HG03066 (cell line): ENCODE data around the gene APP.
"Not testable (repeated sequence)": the region's sequence is repeated elsewhere in the genome, so short reads cannot be mapped to it uniquely, and the experiment has no call there.

ENCODE experiments used
- ATAC-seq: cut with Tn5 transposase; IDR thresholded peaks from one replicate; pipeline ENCODE4 v1.9.1; 2021; ENCODE audit warnings: low read depth; ENCODE audit not compliant: unreplicated experiment

Gene APP

DNA sequence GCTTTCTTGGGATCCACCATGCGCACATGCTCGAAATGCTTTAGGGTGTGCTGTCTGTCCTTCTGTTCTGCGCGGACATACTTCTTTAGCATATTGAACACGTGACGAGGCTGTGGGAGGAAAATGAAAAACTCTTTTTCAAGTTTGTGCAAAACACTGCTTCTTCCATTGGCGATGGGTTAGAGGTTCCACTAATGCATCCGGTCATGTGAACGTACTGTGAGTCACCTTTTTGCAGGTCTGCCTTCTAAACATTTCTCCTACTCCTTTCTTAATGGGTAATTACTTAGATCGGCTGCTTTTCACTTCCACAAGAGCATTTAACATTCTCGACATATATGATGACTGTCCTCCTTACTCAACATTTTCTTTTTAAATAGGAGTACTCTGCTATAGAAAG is 214.9 kb downstream of the APP start:
- ATAC-seq, result no peak

DNA sequence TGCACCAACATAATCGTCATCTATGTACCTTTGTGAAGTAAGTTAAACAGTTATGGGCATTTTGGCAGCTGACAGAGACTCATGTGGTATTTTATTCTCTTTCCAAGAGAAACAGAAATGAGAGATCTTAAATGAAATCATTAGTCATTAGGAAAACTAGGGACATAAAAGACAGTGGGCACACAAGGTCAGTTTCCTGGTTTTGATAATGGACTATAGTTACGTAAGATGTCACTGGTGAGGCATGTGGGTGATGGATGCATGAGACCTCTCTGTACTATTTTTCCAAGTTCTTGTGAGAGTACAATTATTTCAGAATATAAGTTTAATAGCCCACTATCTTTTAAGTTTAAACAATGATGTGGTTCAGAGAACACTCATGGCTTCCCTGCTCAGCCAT is 216.9 kb downstream of the APP start:
- ATAC-seq, result no peak

DNA sequence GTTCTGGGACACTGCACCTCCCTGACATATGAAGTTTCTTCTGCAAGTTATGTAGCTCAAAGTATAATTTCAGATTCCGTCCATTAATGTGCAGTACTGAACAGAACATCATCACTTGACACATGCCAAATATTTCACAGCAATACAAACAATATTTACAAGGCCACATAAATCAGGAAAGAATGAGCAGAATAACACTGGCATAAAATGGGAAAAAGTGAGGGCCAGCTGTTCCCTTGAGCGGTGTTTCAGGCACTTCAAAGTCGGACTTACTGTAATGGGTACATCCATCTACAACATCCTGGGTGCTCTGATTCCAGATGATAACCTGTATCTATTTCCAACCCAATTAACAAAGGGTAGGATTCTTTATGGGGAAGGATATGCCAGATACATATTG is 217.4 kb downstream of the APP start:
- ATAC-seq, result no peak

DNA sequence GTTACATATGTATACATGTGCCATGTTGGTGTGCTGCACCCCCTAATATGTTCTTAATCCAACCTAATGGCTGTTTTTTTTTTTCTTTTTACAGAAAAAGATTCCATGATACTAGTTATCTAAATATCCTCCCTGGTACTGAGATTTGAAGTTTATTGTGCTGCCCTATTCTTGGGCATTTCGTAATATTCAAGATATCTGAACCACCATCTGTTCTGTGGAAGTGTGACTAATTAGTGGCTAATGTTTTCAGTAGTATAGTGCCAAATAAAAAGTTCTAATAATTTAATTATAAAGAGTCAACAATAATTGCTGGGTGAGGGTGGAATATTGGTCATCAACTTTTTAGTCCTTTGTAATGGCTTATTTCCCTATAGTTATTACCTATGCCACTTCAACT is 218.3 kb downstream of the APP start:
- ATAC-seq, result no peak

DNA sequence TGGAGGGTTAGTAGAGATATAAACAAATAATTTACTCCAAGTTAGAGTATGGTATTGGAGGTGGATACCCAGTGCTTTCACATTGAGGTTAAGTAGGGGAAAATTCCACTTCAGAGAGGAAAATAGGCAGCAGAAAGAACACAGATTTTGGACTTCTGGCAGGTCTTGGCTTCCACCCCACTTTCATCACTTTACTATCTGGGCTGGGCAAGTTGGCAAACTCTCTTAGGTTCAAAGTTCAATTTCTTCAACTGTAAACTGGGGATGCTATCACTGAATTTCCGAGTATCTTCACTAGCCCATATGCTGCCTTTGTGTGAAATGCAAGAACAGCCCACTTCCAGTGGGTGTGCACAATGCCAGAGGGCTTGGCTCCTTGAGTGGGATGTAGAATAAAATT is 220.9 kb downstream of the APP start:
- no peak for ATAC-seq

DNA sequence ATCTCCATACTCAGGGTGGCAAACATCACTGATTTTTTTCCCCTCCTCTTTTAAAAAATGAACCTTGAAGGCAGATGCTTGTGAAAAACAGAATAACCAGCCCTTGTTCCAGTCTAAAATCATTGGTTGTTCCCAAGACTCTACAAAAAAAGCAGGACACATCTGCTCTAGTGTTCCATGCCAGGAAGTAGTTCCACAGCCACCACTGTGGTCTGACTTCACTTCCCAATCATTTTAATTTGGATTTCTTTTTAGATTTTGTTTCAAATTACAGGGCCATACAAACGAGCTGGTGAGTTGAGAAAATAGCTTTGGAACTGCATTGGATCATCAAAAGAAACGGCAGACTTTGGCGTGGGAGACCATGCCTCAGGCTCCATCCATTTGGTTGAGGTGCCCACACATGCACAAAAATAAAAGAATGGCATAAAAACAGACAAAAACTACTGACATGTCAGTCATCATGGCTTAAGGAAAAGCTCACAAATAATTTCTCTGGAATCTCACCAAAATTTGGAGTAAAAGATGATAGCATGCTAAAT is 225.8 kb downstream of the APP start:
- no peak for ATAC-seq

DNA sequence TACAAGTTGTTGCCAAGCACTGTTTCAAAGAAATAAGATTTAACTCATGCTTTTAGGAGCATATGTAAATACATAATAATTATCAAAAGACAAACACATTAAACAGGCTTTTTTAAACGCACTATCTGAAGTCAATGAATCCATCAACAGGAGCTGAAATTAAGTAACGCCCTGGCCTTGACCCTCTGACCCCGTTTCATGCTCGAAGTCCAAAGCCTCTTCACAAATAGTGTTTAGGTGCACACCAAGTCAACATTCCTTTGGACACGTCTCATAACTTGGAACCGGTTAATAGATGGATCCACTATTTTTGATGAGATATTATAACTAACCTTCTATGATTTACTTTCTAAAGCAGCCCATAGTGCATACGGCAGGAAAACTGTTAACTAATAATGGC is 226.5 kb downstream of the APP start:
- no peak for ATAC-seq

DNA sequence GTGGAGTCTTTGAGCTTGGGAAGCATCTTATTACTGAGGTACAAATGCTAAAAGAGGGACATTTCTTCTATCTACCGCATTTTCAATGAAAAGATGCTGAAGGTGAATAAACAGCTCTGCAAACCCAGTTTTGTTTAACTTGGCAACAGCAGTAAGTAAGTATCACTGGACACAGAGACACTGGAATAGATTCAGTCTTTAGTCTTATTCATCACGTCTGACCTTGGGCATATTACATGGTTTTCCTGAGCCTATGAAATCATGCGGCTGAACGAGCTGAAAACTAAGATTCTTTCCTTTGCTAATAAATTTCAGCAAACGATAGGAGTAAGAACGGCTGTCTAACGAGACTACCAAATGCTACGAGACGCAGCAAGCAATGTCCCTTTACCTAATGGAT is 228.4 kb downstream of the APP start:
- ATAC-seq, result no peak

DNA sequence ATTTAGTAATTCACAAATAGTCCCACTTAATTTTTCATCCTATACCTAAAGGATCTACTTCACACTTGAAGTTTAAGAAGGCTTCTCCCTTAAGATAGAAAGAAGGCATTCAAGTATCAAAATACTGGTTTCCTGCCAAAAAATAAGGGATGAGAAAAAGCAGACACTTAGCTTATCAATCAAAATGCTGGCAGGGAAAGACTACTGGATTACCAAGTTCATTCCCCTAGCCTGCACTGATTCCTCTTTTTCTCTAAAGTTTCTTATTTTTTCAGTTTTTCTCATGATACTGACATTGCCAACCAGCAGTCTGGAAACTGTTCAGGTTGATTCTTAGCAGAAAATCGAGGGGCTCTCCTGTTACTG is 231.2 kb downstream of the APP start:
- ATAC-seq, result no peak

DNA sequence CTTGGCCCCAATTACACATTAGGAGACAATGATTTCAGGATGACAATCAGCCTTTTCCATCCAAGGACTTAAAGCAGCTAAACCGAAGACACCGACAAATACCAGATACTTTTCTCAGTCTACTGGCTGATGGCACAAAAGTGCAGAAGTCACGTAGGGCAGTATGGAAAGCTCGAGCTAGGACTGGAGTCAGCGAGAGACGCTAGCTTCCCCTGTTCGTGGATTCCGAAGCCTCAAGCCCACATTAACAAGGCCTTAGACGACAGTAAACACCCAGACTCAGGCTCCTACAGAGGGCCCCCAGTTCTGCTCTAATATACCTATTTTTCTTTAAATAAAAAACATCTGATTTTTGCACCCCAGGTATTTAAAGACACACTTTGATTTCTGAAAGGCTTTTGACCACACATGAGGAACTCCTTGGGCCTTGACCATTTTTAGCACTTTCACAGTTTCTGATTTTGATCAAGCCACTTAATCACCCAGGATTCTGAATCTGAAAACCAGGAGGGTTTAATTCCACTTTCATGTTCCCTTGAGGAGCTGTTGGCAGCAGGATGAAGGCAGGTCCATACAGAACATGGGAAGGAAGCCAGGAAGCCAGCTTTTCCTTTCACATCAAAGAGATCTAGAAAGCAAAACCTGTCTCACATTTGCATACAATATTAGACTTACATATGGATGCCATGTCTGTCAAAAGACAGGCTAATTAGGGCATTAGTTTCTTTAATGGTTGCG is 231.7 kb downstream of the APP start:
- ATAC-seq, result no peak

DNA sequence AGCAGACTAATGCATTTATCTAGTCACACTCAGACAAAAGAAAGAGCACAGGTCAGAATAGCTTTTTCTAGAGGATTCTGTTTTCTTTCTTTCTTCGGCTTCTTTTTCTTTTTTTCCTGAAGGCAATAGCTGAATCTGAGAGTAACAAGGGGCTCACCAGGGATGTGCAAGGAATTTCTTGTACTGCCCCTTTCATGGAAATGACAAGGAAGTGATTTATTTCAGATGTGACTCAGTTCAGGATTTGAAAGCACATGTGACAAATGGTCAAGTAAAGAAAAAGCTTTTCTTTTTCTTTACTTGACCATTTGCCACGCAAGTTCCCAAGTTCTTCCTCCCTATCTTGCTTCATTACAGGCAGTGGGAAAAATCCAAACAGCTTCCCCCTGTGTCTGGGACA is 233.8 kb downstream of the APP start:
- ATAC-seq, result no peak

DNA sequence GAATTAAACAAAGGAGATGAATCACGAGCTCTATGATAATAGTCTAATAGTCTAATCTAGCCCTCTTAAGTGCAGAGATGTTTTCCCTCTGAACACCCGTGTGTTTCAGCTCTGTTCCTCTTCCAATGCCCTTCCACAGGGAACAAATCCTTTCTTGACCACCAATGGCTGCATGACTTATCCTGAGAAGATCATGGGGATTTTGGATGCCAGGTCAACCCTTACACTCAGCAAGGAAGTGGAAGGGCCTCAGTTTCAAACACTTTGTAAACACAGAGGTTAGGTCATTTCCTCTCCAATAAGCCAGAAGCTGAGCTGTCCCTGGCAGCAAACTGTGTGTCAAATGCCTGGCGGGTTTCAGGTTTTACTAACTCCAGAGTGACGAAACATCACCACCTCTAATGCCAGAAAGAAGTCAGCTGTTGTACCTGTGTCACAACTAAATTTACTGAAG is 235.8 kb downstream of the APP start:
- no peak for ATAC-seq

DNA sequence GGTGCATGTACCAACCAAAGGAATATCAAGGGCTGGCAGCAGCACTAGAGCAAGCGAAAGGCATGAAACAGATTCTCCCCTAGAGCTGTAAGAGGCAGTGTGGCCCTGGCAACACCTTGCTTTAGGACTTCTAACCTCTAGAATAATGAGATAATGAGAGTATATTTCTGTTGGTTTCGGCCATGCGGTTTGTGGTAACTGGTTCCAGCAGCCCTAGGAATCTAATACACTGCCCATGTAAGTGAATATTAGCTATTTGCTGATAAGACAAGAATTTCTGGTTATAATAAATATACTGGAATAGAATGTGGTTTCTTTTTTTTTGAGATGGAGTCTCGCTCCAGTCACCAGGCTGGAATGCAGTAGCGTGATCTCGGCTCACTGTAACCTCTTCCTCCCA is 236.4 kb downstream of the APP start:
- no peak for ATAC-seq

DNA sequence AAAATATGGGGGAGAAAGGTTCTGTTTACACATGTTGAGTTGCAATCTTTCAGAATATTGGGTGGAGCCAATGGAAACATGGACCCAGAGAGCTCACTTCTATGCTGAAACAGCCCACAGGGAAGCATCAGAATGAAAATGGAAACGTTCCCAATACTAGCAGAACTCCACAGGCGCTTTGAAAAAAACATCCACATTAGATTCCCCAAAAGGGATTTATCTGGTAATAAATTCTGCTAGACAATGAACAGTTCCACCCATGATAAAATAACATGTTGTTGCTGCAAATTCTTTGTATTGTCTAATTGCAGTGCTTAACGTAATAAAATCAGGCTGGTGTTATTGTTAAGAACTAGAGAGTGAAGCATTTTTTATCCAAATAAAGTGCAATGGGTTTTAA is 238.8 kb downstream of the APP start:
- no peak for ATAC-seq

DNA sequence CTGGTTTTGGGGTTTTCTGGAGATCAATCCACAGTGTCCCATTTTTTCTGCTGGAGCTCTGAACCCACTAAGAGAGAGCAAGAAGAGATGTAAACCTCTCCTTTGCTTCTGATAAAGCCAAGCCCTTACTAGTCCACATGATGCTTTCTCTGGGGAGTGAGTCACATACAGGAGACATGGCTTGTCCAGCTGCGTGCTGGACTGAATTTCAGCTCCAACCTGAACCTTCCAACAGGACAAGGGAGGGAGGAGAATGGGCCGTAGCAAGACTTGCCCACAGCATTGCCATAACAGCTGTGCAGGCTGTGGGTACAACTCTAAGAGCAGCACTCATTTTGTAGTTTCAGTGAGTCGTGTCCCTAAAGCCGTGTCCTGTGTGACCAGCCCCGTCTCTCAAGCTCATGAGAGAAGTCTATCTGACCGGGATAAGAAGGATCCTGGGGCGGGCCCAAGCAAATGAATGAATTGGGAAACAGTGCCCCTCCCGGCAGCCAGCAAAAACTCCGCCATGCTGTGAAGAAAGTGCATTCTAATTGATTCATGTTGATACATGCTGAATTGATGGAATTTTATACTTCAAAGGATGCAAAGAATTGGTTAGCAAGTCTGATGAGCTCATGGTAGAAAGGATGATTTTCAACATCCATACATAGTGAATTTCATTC is 240.6 kb downstream of the APP start:
- no peak for ATAC-seq

DNA sequence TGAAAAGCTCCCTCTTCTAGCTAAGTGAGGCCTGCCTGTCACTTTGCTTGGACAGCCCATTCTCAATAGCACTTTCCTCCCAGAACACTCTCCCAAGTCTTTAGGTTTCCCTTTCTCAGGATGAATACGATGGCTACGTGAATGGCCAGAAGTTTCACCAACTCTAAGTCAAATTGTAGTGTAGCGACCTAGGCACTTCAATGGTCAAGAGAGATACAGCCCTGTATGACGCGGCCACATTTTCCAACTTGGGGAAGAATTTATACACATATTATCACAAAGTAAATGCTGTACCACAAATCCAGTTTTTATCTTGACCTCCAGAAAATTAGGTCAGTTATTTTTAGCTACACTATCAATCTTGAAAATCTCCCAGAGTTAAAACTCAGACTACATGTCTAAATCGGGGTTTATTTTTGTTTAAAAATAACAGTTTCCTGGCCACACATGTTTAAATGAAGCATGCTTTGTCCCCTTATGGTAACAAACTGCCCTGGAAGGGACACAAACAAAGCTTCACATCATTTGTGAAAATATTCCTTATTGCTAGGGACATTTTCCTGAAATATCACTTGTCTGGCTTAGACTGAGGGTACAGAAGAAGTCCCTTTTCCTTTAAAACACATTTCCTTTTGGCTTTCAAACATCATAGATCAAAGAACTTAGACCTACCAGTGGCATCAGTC is 243.2 kb downstream of the APP start:
- ATAC-seq, result no peak

DNA sequence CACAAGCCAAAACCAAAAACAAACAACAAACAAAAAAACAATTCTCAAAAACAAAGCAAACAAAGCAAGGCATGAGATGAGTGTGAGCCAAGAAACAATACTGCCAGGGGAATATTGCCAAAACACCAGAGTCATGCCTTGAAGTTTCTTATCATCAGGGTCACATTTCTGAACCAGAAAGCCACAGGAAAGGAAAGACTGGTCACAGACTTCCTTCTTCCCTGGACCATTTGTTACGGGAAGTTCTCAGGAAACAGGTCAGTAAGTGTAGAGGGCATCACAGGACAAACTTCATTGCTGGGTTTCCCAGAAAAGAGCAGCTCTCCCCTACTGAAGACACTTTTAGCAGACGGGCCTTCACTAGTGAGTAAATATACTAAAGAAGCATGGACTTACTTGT is 244.6 kb downstream of the APP start:
- ATAC-seq, result no peak

DNA sequence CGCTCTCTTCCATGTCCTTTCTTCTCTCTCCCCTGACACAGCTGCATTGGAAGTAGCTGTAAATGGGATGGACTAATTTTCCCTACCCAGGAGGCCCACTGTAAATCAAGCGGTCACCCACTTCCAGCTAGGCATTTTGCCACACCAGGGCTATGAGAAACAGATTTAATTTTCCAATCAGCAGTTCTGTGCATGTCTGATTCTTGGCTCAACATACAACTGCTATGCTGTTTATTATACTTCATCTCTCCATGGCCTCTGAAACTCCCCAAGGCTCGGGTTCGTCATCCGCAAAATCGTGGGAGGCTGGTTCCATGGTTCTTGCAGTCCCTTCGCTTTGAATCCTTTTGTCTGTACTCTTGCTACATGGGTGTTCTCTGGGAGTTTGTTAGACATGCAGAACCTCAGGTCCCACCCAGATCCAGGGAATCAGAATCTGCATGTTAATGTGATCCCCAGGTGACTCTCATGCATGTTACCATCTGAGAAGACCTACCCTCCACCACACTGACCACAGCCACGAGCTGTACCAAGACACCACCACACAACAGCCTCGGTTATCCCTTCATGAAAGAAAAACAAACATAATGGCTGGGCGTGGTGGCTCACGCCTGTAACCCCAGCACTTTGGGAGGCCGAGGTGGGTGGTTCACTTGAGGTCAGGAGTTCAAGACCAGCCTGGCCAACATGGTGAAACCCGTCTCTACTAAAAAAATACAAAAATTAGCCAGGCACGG is 245.3 kb downstream of the APP start:
- no peak for ATAC-seq

DNA sequence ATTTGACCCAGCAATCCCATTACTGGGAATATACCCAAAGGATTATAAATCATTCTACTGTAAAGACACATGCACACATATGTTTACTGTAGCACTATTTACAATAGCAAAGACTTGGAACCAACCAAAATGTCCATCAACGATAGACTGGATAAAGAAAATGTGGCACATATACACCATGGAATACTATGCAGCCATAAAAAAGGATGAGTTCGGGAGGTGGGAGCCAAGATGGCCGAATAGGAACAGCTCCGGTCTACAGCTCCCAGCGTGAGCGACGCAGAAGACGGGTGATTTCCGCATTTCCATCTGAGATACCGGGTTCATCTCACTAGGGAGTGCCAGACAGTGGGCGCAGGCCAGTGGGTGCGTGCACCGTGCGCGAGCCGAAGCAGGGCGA is 252.4 kb downstream of the APP start:
- ATAC-seq, result not testable (repeated sequence)

DNA sequence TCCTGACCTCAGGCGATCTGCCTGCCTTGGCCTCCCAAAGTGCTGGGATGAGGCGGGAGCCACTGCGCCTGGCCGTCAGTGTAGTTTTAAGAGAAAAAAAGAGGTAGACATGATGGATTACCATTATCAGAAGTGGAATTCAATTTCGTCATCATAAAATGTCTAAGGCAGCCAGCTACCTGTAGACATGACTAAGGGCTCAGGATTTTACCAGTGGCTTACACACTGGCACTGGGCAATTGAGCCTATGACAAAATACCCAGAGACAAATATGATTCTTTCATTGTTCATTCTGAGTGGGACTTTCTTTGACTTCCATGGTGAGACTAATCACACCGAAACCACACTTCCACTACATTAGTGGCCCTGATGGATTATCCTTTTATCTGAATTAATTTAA is 254.3 kb downstream of the APP start:
- ATAC-seq, result no peak

DNA sequence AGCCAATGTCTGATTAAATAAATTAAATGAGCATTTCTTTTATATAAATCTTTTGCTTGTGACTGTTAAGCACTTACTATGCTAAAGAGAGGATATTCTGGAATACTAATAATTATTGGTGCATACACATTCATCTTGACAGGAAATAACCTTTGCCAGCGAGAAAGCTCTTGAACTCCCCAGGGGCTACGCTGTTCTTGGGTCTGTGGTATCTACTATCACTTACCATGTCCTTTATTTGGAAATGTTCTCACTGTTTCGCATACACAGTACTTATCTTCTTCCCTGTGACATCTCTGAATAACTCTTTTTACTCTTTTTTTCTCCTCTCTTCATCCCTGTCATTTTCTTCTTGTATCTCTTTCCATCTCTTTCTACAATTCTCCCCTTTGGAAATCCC is 257.1 kb downstream of the APP start:
- no peak for ATAC-seq
